Measurements from ENCODE around the gene POLG2.

POLG2 gene

GRCh38 chr17:64428406-64428805, 68.4 kb downstream of the POLG2 start:
- in situ Hi-C loops (cut with MboI; ENCODE audit: low pct_unique_long_range_greater_than_20kb, low sequenced_read_pairs, unreplicated experiment), result loop anchor here (10.0 kb wide), 1 partner anchor 226 kb away; no protein-coding TSS in a partner anchor
- TF ChIP-seq, protein P1, sequence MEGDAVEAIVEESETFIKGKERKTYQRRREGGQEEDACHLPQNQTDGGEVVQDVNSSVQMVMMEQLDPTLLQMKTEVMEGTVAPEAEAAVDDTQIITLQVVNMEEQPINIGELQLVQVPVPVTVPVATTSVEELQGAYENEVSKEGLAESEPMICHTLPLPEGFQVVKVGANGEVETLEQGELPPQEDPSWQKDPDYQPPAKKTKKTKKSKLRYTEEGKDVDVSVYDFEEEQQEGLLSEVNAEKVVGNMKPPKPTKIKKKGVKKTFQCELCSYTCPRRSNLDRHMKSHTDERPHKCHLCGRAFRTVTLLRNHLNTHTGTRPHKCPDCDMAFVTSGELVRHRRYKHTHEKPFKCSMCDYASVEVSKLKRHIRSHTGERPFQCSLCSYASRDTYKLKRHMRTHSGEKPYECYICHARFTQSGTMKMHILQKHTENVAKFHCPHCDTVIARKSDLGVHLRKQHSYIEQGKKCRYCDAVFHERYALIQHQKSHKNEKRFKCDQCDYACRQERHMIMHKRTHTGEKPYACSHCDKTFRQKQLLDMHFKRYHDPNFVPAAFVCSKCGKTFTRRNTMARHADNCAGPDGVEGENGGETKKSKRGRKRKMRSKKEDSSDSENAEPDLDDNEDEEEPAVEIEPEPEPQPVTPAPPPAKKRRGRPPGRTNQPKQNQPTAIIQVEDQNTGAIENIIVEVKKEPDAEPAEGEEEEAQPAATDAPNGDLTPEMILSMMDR (IDR thresholded peaks at IDR 0.05; ENCODE audit: extremely low read depth, insufficient read depth, missing control alignments), result no peak
- DNase-seq (ENCODE audit: low spot score), result no peak

Measured in GM13977 (cell line).